T1000 (cell line): Measurements from ENCODE around the gene EIF4EBP3.
"Not testable (repeated sequence)": the region's sequence is repeated elsewhere in the genome, so short reads cannot be mapped to it uniquely, and the experiment has no call there.

Experiments used
- DNase-seq: peaks from one replicate; lab custom pipeline; 2025; ENCODE audit warnings: mixed read lengths; lab: John Stamatoyannopoulos, UW

EIF4EBP3 gene

DNA sequence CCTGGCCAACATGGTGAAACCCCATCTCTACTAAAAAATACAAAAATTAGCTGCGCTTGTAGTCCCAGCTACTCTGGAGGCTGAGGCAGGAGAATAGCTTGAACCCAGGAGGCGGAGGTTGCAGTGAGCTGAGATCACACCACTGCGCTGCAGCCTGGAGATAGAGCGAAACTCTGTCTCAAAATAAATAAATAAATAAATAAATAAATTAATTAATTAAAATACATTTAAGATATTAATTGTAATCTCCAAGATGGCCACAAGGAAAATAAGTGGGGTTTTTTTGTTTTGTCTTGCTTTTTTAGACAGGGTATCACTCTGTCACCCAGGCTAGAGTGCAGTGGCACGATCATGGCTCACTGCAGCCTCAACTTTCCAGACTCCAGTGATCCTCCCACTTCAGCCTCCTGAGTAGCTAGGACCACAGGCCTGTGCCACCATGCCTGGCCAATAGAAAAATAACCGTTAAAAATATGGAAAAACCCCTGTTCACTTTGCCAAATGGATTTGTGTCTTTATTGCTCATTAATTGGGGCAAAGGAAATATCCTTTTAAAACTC is 31.8 kb downstream of the EIF4EBP3 start:
- not testable (repeated sequence) for DNase-seq

DNA sequence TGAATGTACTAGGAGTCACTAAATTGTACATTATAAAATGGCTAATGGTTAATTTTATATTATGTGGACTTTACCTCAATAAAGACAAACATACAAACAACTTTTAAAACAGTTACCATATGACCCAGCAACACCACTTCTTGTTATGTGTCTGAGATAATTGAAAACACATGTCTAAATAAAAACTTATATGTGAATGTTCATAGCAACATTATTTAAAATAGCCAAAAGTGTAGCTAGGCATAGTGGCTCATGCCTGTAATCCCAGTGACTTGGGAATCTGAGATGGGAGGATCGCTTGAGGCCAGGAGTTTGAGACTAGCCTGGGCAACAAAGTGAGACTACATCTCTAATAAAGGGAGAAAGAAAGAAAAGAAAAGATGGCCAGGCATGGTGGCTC is 40.0 kb downstream of the EIF4EBP3 start:
- DNase-seq = no peak

DNA sequence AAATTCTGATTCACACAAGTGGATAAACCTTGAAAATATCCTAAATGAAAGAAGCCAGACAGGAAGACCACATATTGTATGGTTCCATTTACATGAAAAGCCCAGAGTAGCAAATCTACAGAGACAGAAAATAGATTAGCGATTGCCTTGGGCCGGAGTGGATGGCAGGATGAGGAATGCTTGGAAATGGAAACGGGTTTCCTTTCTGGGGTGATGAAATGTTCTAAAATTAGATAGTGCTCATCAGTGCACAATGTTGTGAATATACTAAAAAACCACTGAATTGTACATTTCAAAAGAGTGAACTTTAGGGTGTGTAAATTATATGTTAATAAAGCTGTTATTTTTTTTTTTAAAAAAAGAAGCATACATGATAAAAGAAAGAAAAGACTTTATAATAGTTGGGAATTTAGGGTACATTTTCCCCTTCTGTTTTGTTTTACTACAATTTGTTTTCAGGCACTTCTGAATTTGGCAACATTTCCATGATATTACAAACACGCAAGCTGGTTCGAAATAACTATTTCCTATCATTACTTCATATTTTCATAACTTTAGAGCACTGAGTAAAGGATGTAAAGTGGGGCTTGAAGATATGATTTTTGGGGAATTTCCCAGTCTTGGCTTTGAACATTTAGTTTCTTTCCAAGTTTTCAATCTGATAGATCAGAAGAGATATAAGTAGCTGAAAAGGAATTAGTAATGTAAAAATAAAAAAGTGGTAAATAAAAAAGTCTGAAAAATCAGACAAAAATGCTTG is 41.0 kb downstream of the EIF4EBP3 start:
- no peak for DNase-seq

DNA sequence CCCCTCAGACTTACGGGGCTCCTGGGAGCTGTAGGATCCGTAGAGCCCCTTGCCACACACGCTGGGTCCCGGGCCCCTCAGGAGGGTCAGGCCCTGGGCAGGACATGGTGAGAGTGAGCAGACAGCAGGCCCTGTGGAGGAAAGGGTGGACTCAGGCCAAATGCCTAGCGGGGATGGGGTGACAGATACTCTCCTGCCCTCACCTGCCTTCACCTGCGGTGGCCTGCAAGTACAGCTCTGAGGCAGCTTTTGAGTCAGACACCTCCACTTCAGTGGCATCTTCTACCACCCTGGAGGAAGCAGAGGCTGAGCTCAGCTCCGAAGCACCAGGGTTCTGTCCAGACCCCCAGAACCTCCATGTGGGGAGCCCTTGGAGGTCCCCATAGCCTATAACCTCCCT is 43.4 kb downstream of the EIF4EBP3 start:
- no peak for DNase-seq

DNA sequence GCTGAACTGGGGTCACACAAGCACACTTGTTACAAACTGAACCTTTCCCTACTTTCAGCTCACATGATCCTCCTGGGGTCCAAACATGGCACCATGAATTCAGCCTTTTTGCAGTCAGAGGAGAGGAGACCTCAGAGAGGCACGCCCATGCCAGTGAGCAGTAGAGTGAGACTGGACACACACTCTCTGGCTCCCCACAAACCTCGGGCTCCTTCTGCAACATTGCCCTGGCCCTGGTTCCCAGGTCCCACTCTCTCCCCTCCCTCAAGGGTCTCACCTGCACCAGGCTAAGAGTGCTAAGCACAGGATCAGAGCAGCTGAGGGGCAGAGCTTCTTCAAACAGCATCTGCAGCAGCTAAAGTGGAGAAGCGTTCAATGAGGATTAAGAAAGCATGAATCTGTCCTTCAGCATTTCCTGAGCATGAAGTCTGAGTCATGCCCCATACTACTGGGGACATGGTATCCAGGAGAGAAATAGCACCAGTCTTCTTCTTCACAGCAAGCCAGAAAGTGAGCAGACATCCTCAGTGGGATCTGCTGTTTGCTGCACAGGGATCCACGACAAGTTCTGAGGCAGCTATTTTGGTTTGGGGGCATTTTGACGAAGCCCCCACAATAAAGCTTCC is 44.4 kb downstream of the EIF4EBP3 start:
- DNase-seq = no peak

DNA sequence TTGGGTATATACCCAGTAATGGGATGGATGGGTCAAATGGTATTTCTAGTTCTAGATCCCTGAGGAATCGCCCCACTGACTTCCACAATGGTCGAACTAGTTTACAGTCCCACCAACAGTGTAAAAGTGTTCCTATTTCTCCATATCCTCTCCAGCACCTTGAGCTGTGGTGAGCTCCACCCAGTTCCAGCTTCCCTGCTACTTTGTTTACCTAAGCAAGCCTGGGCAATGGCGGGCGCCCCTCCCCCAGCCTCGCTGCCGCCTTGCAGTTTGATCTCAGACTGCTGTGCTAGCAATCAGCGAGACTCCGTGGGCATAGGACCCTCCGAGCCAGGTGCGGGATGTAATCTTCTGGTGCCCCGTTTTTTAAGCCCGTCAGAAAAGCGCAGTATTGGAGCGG is 45.6 kb downstream of the EIF4EBP3 start:
- not testable (repeated sequence) for DNase-seq

DNA sequence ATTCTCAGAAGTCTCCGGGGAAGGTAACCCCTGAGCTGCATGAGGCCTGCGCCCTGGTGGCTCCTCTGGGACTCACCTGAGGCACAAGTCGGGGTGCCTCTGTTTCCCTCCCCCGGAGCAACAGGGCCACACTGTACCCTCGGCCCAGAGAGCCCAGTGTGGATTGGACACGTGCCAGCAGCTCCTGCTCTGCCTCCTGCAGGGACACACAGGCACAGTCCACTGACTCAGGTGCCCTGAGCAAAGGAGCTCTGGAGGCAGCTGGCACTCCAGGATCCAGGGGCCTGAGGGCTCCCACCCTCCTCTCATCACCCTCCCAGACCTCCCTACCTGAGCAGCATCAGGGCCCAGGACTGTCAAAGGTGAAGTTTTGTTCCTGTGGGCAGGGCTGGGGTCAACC is 46.7 kb downstream of the EIF4EBP3 start:
- no peak for DNase-seq

DNA sequence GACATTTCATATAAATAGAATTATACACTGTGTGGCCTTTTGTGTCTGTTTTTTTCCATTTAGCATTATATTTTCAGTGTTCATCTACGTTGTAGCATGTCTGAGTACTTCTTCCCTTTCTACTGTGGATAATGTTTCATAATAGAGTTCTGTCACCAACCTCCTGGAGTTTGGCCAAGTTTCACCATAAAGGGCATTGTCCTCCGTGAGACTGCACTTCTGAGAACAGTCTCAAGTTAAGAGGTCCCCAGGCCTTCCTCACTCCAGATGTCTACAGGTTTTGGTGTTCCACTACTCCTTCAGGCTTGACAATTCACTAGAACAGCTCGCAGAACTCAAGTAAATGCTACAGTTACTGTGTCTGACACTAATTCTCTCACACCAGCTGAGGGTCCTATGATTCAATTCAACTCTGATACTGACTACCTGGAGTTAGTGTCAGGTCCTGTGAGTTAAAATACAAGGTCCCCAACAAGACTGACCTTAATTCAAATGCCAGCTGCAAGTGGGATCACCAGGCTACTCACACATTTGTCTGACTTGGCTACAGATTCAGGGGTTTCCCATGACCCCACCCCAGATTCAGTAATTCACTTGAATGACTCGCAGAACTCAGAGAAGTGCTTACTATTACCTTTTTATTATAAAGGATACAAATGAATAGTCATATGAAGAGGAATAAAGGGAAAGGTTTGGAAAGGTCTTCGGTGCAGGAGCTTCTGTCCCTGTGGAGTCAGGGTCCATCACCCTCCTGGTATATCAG is 48.3 kb downstream of the EIF4EBP3 start:
- DNase-seq = no peak

DNA sequence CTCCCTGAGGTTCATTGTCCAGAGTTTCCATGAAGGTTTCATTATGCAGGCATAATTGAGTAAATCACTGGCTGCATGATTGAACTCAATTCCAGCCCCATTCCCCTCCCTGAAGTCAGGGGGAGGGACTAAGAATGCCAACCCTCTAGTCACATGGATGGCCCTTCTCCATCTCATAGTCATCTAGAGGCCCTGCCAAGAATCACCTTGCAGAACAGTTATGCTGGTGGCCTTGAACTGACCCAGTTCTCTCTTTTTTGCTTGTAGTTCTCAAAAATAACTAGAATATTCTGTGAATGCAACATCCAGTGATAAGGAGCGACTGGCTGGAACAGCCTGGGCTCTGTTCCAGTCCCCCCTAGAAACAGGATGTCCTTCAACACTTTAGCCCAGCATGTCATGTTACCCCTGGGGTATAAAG is 48.9 kb downstream of the EIF4EBP3 start:
- no peak for DNase-seq

DNA sequence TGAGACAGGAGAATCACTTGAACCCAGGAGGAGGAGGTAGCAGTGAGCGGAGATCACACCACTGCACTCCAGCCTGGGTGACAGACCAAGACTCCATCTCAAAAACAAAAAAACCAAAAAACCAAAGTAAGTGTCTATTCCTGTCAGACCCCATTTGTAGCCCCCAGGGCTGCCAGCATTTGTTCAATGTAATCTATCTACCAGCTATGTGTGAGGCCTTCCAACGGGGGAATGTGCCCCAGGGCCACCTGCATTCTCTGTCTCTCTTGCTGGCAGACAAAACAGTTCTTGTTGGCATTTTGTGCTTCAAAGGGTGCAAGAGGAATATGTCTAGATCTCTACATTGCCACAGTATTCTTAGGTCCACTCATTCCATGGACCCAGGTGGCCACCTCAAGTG is 51.4 kb downstream of the EIF4EBP3 start:
- DNase-seq = no peak
